Stomach (tissue), 9 donors: ENCODE results near the gene LRIG3. TPM values are rescaled to one million over a fixed set of nuclear protein-coding genes. Genes with fewer than 3 reads are reported as not detected.
A peak's percentile ranks its signal among the peaks of the same experiment; 100 is the strongest.

Experiments used
- DNase-seq, 2 donors: peaks; one replicate each; pipeline versions ENCODE4 v3.0.0 to v3.0.0-alpha.2; 2013 to 2019
- H3K27ac ChIP-seq, 5 donors: fragments of 200-600 bp in 4 of 5; sonication (generic) in 4 of 5; one replicate each; pipeline ENCODE4 v1.5.1; 2013 to 2019; ENCODE audit warnings: mild to moderate bottlenecking in 1 of 5, moderate library complexity in 1 of 5
- H3K27me3 ChIP-seq, 3 donors: fragments of 200-600 bp; sonication (generic); one replicate each; pipeline ENCODE4 v1.5.1; 2017 to 2019; ENCODE audit warnings: mixed run types in 1 of 3
- H3K36me3 ChIP-seq, 4 donors: fragments of 200-600 bp; sonication (generic); 1 replicate in 3 of 4; 2 replicates in 1 of 4; pipeline ENCODE4 v1.5.1; 2016 to 2019
- H3K4me1 ChIP-seq, 4 donors: fragments of 200-600 bp; sonication (generic); one replicate each; pipeline ENCODE4 v1.5.1; 2016 to 2019
- H3K4me3 ChIP-seq, 4 donors: fragments of 200-600 bp; sonication (generic) in 3 of 4; one replicate each; pipeline ENCODE4 v1.5.1; 2016 to 2019; ENCODE audit warnings: mild to moderate bottlenecking in 1 of 4
- H3K9me3 ChIP-seq, 4 donors: fragments of 200-600 bp; sonication (generic); one replicate each; pipeline ENCODE4 v1.5.1; 2016 to 2019
- EP300 ChIP-seq: sonication (generic); formaldehyde crosslinking; IDR thresholded peaks from one replicate; pipeline ENCODE4 v1.6.1; 2017; ENCODE audit warnings: antibody characterized with exemption
- POLR2A ChIP-seq, 4 donors: fragments of 450-650 bp; IDR thresholded peaks; one replicate each; pipeline ENCODE4 v1.6.1; 2016; ENCODE audit warnings: antibody characterized with exemption in 4 of 4, control low read depth in 2 of 4, mild to moderate bottlenecking in 1 of 4, moderate library complexity in 1 of 4
- POLR2AphosphoS5 ChIP-seq, 3 donors: sonication (generic); formaldehyde crosslinking; IDR thresholded peaks; one replicate each; pipeline ENCODE4 v1.6.1; 2016; ENCODE audit warnings: antibody characterized with exemption in 3 of 3
- WGBS, 5 donors: extraction: QIAGEN DNeasy Blood & Tissue Kit in 3 of 5; methylation state at CpG; one replicate each; pipeline versions ENCODE4 v1.1.5 to v1.1.7; 2013 to 2018; 5-methylcytosine and 5-hydroxymethylcytosine counted together
- intact Hi-C: fragments of 100-400 bp; cut with DNase I; formaldehyde crosslinking; loops from one replicate; pipeline ENCODE4 v1.15.1; 2023; ENCODE audit warnings: low total_unique reads
- polyA plus RNA-seq, 3 donors: library from polyadenylated mRNA; stranded (reverse); fragments of 200-250 nt; gene quantifications; one replicate each; pipeline ENCODE4 v1.2.3, GENCODE V29; 2013
- total RNA-seq, 5 donors: library from RNA; depleted of rRNA; stranded (reverse); fragments of >200 nt; gene quantifications; one replicate each; pipeline versions ENCODE4 v1.1.0 to v1.2.3, GENCODE V29; 2014 to 2016
- TF ChIP-seq, protein P1 (sequence below), 7 experiments: fragments of 450-650 bp in 4 of 7; fragments of 200-600 bp in 3 of 7; sonication (generic) in 3 of 7; IDR thresholded peaks; one replicate each; pipeline ENCODE4 v1.5.1; 2016 to 2019; ENCODE audit warnings: antibody characterized with exemption in 7 of 7, control low read depth in 2 of 7, mild to moderate bottlenecking in 1 of 7
- donor health status: healthy with polysubstance abuse.
- donor health status: Bipolar disorder and iron deficiency.
- donor health status: healthy.

The LRIG3 gene
- total and polyA plus RNA-seq, 8 donors, result 4.8 to 330 (median 45.3) TPM

DNA sequence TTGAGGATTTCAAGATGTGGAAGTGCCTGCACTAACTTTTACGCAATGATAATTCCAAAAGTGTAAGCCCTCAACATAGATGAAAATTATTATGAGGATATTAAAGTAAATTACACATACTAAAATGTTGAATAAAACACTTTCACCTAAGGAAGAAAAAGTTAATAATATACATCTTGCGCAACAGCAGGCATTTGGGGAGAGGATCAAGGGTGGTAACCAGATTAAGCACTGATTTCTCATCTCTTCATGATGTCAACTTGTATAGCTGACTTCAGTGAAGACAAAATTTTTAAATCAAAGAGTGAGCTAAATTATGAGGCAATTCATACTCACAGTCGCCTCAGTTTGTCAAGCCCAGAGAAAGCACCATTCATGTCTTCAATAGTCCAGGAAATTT, 33.8 kb downstream of the LRIG3 start:
- Histone ChIP-seq H3K4me1 (peaks cover 0 to 64% (median 25%) of the 10 kb centered on the region in 4 donors), H3K27me3 (no peaks in the 10 kb centered on the region), H3K9me3 (no peaks in the 10 kb centered on the region), H3K4me3 (no peak overlapping the region), H3K36me3 (peaks cover 31 to 88% (median 85%) of the 10 kb centered on the region in 4 donors), H3K27ac (peak overlapping the region in 1 of 5 donors; percentile 2)
- 86 to 97% (median 95%) methylated on average over 3 of the region's 3 CpGs for WGBS, 5 donors
- intact Hi-C loops, result no loop called here
- TF ChIP-seq, protein P1, sequence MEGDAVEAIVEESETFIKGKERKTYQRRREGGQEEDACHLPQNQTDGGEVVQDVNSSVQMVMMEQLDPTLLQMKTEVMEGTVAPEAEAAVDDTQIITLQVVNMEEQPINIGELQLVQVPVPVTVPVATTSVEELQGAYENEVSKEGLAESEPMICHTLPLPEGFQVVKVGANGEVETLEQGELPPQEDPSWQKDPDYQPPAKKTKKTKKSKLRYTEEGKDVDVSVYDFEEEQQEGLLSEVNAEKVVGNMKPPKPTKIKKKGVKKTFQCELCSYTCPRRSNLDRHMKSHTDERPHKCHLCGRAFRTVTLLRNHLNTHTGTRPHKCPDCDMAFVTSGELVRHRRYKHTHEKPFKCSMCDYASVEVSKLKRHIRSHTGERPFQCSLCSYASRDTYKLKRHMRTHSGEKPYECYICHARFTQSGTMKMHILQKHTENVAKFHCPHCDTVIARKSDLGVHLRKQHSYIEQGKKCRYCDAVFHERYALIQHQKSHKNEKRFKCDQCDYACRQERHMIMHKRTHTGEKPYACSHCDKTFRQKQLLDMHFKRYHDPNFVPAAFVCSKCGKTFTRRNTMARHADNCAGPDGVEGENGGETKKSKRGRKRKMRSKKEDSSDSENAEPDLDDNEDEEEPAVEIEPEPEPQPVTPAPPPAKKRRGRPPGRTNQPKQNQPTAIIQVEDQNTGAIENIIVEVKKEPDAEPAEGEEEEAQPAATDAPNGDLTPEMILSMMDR (IDR thresholded peaks at IDR 0.05), result no peak
- TF ChIP-seq EP300 (no peak), POLR2AphosphoS5 (IDR thresholded peaks at IDR 0.05) (no peak), POLR2A (IDR thresholded peaks at IDR 0.05) (no peak)
- no peak for DNase-seq

GRCh38 chr12:58884916-58885315, 35.4 kb downstream of the LRIG3 start:
- Histone ChIP-seq H3K9me3 (no peaks in the 10 kb centered on the region), H3K27ac (no peak overlapping the region), H3K4me1 (peaks cover 0 to 65% (median 28%) of the 10 kb centered on the region in 4 donors), H3K36me3 (peaks cover 29 to 99% (median 97%) of the 10 kb centered on the region in 4 donors), H3K27me3 (no peaks in the 10 kb centered on the region), H3K4me3 (no peak overlapping the region)
- intact Hi-C loops, result no loop called here
- no peak for DNase-seq
- WGBS, 5 donors, result 54 to 92% (median 79%) methylated on average over 4 of the region's 4 CpGs
- no peak for TF ChIP-seq EP300

GRCh38 chr12:58883576-58884334, 36.5 kb downstream of the LRIG3 start:
- Histone ChIP-seq H3K27me3 (no peaks in the 10 kb centered on the region), H3K4me3 (no peak overlapping the region), H3K36me3 (peaks cover 34 to 99% (median 97%) of the 10 kb centered on the region in 4 donors), H3K9me3 (no peaks in the 10 kb centered on the region), H3K27ac (no peak overlapping the region), H3K4me1 (peaks cover 0 to 58% (median 27%) of the 10 kb centered on the region in 4 donors)
- intact Hi-C loops, result no loop called here
- DNase-seq, result no peak
- WGBS, 5 donors, result 77 to 81% (median 78%) methylated on average over 3 of the region's 3 CpGs
- no peak for TF ChIP-seq POLR2A (IDR thresholded peaks at IDR 0.05)
- no peak for TF ChIP-seq EP300
- TF ChIP-seq, protein P1 (IDR thresholded peaks at IDR 0.05), result no peak
- no peak for TF ChIP-seq POLR2AphosphoS5 (IDR thresholded peaks at IDR 0.05)

DNA sequence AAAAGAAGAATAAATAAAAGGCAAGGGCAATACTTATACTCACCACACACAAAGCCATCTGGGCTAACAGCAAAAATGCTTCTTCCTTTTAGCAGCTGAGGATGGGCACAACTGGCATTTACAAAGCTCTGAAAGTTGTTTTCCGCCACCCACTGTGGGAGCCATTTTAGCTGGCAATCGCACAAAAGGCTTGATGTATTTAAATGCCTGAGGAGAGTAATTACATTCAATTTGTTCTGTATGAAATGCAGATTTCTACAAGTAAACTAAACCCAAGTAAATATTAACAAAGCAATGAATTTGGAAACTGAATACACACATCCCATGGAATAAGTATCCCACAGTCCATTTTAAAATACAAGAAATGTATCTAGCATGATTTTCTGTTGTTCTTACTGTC, 37.5 kb downstream of the LRIG3 start:
- Histone ChIP-seq H3K4me1 (peaks cover 0 to 49% (median 24%) of the 10 kb centered on the region in 4 donors), H3K36me3 (peaks cover 39 to 100% (median 97%) of the 10 kb centered on the region in 4 donors), H3K4me3 (no peak overlapping the region), H3K9me3 (no peaks in the 10 kb centered on the region), H3K27me3 (no peaks in the 10 kb centered on the region), H3K27ac (peak overlapping the region in 1 of 5 donors; percentile 10)
- DNase-seq, result no peak
- 84 to 96% (median 91%) methylated on average over 2 of the region's 2 CpGs for WGBS, 5 donors
- TF ChIP-seq EP300 (no peak), POLR2AphosphoS5 (IDR thresholded peaks at IDR 0.05) (no peak), POLR2A (IDR thresholded peaks at IDR 0.05) (no peak)
- TF ChIP-seq, protein P1 (IDR thresholded peaks at IDR 0.05), result no peak
- intact Hi-C loops, result no loop called here

GRCh38 chr12:58881816-58882215, 38.5 kb downstream of the LRIG3 start:
- no peak for DNase-seq
- Histone ChIP-seq H3K27ac (no peak overlapping the region), H3K27me3 (no peaks in the 10 kb centered on the region), H3K4me1 (peaks cover 0 to 54% (median 25%) of the 10 kb centered on the region in 4 donors), H3K36me3 (peaks cover 38 to 100% (median 97%) of the 10 kb centered on the region in 4 donors), H3K9me3 (no peaks in the 10 kb centered on the region), H3K4me3 (no peak overlapping the region)
- intact Hi-C loops, result no loop called here
- TF ChIP-seq POLR2A (IDR thresholded peaks at IDR 0.05) (no peak), POLR2AphosphoS5 (IDR thresholded peaks at IDR 0.05) (no peak), EP300 (no peak)
- TF ChIP-seq, protein P1 (IDR thresholded peaks at IDR 0.05), result no peak
- WGBS, 5 donors, result 72 to 85% (median 81%) methylated on average over 4 of the region's 4 CpGs
